ENCODE data around the gene ADAMTS19.

DNA sequence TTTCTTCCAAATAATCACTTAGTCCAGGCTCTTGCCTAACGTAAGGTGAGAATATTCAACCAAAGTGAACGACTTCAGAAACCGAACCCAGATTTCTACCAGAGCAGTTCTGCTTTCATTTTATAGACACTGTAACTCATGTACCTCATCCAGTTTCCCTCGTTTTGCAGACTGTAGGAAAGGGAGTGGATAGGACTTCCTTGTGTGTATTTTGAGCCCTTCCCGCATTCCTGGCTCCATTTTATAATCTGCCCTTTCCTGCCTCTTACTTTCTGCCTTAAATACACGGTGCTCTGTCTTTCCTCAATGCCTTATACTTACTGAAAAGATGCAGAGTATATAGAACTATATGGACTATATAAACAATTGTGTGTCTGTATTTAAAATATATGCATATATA is 308.6 kb downstream of the ADAMTS19 start:
- no peak for TF ChIP-seq POLR2A (IDR thresholded peaks at IDR 0.05)
- TF ChIP-seq, protein P1, sequence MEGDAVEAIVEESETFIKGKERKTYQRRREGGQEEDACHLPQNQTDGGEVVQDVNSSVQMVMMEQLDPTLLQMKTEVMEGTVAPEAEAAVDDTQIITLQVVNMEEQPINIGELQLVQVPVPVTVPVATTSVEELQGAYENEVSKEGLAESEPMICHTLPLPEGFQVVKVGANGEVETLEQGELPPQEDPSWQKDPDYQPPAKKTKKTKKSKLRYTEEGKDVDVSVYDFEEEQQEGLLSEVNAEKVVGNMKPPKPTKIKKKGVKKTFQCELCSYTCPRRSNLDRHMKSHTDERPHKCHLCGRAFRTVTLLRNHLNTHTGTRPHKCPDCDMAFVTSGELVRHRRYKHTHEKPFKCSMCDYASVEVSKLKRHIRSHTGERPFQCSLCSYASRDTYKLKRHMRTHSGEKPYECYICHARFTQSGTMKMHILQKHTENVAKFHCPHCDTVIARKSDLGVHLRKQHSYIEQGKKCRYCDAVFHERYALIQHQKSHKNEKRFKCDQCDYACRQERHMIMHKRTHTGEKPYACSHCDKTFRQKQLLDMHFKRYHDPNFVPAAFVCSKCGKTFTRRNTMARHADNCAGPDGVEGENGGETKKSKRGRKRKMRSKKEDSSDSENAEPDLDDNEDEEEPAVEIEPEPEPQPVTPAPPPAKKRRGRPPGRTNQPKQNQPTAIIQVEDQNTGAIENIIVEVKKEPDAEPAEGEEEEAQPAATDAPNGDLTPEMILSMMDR (IDR thresholded peaks at IDR 0.05): no peak

Data from Peyer's patch (tissue), 4 donors.